OCI-LY1 (cell line): Measurements from ENCODE around the gene ADAD2.

Experiments used
- H2AFZ ChIP-seq: fragments of 200-600 bp; sonication (generic), shearing (Covaris generic); 2 replicates; pipeline ENCODE4 v1.6.0; 2014; ENCODE audit warnings: antibody characterized with exemption, mild to moderate bottlenecking, low read length
- H3F3A ChIP-seq: fragments of 200-600 bp; sonication (generic), shearing (Covaris generic); 2 replicates; pipeline ENCODE4 v1.6.0; 2014; ENCODE audit warnings: mild to moderate bottlenecking, antibody characterized with exemption, low read length, moderate library complexity; ENCODE audit not compliant: insufficient read depth
- H3K27ac ChIP-seq: fragments of 200-600 bp; sonication (generic); 2 replicates; pipeline ENCODE4 v1.5.1; 2014; ENCODE audit warnings: low read length, mixed run types, mild to moderate bottlenecking, low read depth; ENCODE audit not compliant: poor library complexity, severe bottlenecking
- H3K27me3 ChIP-seq: fragments of 200-600 bp; sonication (generic); 2 replicates; pipeline ENCODE4 v1.6.0; 2014; ENCODE audit warnings: antibody characterized with exemption, mild to moderate bottlenecking, low read length, moderate library complexity; ENCODE audit not compliant: insufficient read depth
- H3K36me3 ChIP-seq: fragments of 200-600 bp; sonication (generic); 2 replicates; pipeline ENCODE4 v1.6.1; 2014; ENCODE audit warnings: mild to moderate bottlenecking, antibody characterized with exemption, low read length, moderate library complexity, mixed read lengths; ENCODE audit not compliant: insufficient read depth
- H3K4me1 ChIP-seq: fragments of 200-600 bp; sonication (generic); 2 replicates; pipeline ENCODE4 v1.5.1; 2014; ENCODE audit warnings: mild to moderate bottlenecking, low read length, moderate library complexity; ENCODE audit not compliant: insufficient read depth, severe bottlenecking
- H3K4me2 ChIP-seq: fragments of 200-600 bp; sonication (generic), shearing (Covaris generic); 2 replicates; pipeline ENCODE4 v1.6.1; 2014; ENCODE audit warnings: low read length
- H3K4me3 ChIP-seq: fragments of 200-600 bp; sonication (generic); 2 replicates; pipeline ENCODE4 v1.5.1; 2014; ENCODE audit warnings: low read length, low read depth, mild to moderate bottlenecking, mixed read lengths; ENCODE audit not compliant: poor library complexity, severe bottlenecking
- H3K79me2 ChIP-seq: fragments of 200-600 bp; shearing (Covaris generic); 2 replicates; pipeline ENCODE4 v1.6.1; 2016; ENCODE audit warnings: mixed run types, low read length, mixed read lengths; ENCODE audit not compliant: insufficient read depth
- H3K9ac ChIP-seq: fragments of 200-600 bp; sonication (generic), shearing (Covaris generic); 2 replicates; pipeline ENCODE4 v1.6.1; 2014; ENCODE audit warnings: mild to moderate bottlenecking, low read length, mixed read lengths
- H3K9me2 ChIP-seq: fragments of 200-600 bp; sonication (generic), shearing (Covaris generic); 2 replicates; pipeline ENCODE4 v1.6.1; 2014; ENCODE audit warnings: low read depth, mild to moderate bottlenecking, low read length, mixed read lengths
- H3K9me3 ChIP-seq: fragments of 200-600 bp; shearing (Covaris generic); 2 replicates; pipeline ENCODE4 v1.6.1; 2014; ENCODE audit warnings: low read length, mixed read lengths
- H4K20me1 ChIP-seq: fragments of 200-600 bp; sonication (generic), shearing (Covaris generic); 2 replicates; pipeline ENCODE4 v1.6.0; 2016; ENCODE audit warnings: mild to moderate bottlenecking, low read length; ENCODE audit not compliant: insufficient read depth
- EZH2 ChIP-seq: fragments of 200-600 bp; sonication (generic), shearing (Covaris generic); IDR thresholded peaks from 2 replicates; pipeline ENCODE4 v1.8.0; 2017; ENCODE audit warnings: borderline replicate concordance, mixed run types, mild to moderate bottlenecking, antibody characterized with exemption, low read length, moderate library complexity, mixed read lengths
- TF ChIP-seq, protein P1 (sequence below): fragments of 200-600 bp; sonication (generic), shearing (Covaris generic); IDR thresholded peaks from 2 replicates; pipeline ENCODE4 v1.5.1; 2017; ENCODE audit warnings: mild to moderate bottlenecking, antibody characterized with exemption, low read length, moderate library complexity, mixed read lengths

ADAD2 gene

DNA sequence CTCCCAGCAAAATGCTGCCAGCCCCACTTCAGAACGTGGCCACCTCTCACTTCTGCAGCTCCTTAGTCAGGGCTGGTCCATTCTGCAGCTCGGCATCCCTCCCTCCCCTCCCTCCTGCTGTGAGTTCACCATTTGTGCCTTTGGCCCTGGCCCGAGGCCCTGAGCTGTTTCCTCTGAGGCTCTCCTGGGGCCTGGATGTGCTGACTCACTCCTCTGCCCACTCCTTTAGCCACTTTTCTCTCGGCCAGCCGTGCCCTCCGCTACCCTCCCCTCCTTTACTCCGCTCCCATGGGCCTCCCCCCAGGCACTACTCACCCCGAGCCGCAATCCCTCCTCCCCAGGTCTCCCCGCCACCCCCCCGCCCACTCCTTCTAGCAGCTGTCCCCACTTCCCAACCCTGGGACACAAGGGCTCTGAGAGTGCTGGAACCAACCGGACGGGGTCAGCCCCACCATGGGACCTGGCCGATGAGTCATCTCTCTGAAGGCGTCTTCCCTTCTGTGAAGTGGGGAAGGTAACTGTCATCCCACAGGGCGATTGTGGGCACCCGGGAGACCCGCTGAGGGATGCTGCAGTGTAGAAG, 37.4 kb downstream of the ADAD2 start:
- H3K27ac ChIP-seq = no peak overlapping the region
- no peaks in the 10 kb centered on the region; the same call in none of the 2 replicates for H3K27me3 ChIP-seq
- H3K9ac ChIP-seq = no peak overlapping the region
- no peak overlapping the region for H3K4me2 ChIP-seq
- TF ChIP-seq, protein P1, sequence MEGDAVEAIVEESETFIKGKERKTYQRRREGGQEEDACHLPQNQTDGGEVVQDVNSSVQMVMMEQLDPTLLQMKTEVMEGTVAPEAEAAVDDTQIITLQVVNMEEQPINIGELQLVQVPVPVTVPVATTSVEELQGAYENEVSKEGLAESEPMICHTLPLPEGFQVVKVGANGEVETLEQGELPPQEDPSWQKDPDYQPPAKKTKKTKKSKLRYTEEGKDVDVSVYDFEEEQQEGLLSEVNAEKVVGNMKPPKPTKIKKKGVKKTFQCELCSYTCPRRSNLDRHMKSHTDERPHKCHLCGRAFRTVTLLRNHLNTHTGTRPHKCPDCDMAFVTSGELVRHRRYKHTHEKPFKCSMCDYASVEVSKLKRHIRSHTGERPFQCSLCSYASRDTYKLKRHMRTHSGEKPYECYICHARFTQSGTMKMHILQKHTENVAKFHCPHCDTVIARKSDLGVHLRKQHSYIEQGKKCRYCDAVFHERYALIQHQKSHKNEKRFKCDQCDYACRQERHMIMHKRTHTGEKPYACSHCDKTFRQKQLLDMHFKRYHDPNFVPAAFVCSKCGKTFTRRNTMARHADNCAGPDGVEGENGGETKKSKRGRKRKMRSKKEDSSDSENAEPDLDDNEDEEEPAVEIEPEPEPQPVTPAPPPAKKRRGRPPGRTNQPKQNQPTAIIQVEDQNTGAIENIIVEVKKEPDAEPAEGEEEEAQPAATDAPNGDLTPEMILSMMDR = no peak
- TF ChIP-seq EZH2 = no peak
- H3K9me2 ChIP-seq = no peaks in the 10 kb centered on the region
- H3K79me2 ChIP-seq = no peaks in the 10 kb centered on the region
- no peak overlapping the region for H2AFZ ChIP-seq
- no peaks in the 10 kb centered on the region for H3F3A ChIP-seq
- no peaks in the 10 kb centered on the region for H3K9me3 ChIP-seq
- H3K4me3 ChIP-seq = no peak overlapping the region
- no peaks in the 10 kb centered on the region for H3K4me1 ChIP-seq
- no peaks in the 10 kb centered on the region for H4K20me1 ChIP-seq
- no peaks in the 10 kb centered on the region for H3K36me3 ChIP-seq

DNA sequence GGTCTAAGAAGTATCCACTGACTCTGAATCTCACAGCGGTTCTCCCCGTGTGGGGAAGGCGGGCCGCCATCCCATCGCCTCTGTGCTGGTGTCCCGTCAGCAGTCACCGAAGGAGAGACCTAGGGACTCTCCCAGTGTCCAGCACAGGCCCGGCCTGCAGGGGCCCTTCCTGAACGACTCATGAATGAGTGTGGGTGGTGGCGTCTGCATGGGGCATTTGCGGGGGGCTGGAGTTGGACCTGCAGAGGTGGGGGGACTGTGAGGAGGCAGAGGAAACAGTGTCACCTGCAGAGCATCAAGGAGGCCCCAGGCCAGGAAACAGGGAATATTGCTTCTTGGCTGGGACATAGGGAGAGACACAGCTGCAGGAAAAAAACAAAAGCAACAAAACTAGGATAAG, 38.5 kb downstream of the ADAD2 start:
- H3K4me2 ChIP-seq = no peak overlapping the region
- H3K4me3 ChIP-seq = no peak overlapping the region
- no peaks in the 10 kb centered on the region for H3K9me2 ChIP-seq
- H3K9ac ChIP-seq = no peak overlapping the region
- H3K4me1 ChIP-seq = no peaks in the 10 kb centered on the region
- no peaks in the 10 kb centered on the region for H3K9me3 ChIP-seq
- no peaks in the 10 kb centered on the region for H3K36me3 ChIP-seq
- H4K20me1 ChIP-seq = no peaks in the 10 kb centered on the region
- H2AFZ ChIP-seq = no peak overlapping the region
- no peaks in the 10 kb centered on the region for H3F3A ChIP-seq
- no peak overlapping the region for H3K27ac ChIP-seq
- TF ChIP-seq EZH2 = no peak
- TF ChIP-seq, protein P1 = no peak
- H3K27me3 ChIP-seq = no peaks in the 10 kb centered on the region; the same call in 1 of the 2 replicates
- no peaks in the 10 kb centered on the region for H3K79me2 ChIP-seq

DNA sequence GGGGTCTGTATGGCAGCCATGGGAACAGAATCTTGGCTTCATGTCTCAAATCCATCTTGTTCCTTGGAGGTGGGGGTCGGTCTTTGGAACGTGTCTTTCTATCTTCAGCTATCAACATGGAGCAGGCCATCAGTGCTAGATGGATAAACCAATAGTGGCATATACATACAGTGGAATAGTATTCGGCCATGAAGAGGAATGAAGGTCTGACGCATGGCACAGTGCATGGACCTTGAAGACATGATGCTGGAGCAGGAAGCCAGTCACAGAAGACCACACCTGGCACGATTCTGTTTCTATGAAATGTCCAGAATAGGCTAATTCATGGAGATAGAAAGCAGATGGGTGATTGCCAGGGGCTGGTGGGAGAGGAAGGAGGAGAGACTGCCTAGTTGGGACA, 41.1 kb downstream of the ADAD2 start:
- H3K36me3 ChIP-seq = no peaks in the 10 kb centered on the region
- no peaks in the 10 kb centered on the region for H3K79me2 ChIP-seq
- H3K9me2 ChIP-seq = no peaks in the 10 kb centered on the region
- TF ChIP-seq, protein P1 = no peak
- TF ChIP-seq EZH2 = no peak
- H3K4me3 ChIP-seq = no peak overlapping the region
- no peak overlapping the region for H3K9ac ChIP-seq
- no peaks in the 10 kb centered on the region for H3K9me3 ChIP-seq
- H3K4me2 ChIP-seq = no peak overlapping the region
- H2AFZ ChIP-seq = no peak overlapping the region
- H4K20me1 ChIP-seq = no peaks in the 10 kb centered on the region
- no peak overlapping the region for H3K27ac ChIP-seq
- H3K4me1 ChIP-seq = no peaks in the 10 kb centered on the region
- no peaks in the 10 kb centered on the region; the same call in 1 of the 2 replicates for H3K27me3 ChIP-seq
- no peaks in the 10 kb centered on the region for H3F3A ChIP-seq
